ENCODE data around the gene BTG4.

The BTG4 gene

GRCh38 chr11:111479666-111480065, 32.5 kb downstream of the BTG4 start:
- DNase-seq: no peak

GRCh38 chr11:111477898-111478297, 34.3 kb downstream of the BTG4 start:
- DNase-seq: no peak

DNA sequence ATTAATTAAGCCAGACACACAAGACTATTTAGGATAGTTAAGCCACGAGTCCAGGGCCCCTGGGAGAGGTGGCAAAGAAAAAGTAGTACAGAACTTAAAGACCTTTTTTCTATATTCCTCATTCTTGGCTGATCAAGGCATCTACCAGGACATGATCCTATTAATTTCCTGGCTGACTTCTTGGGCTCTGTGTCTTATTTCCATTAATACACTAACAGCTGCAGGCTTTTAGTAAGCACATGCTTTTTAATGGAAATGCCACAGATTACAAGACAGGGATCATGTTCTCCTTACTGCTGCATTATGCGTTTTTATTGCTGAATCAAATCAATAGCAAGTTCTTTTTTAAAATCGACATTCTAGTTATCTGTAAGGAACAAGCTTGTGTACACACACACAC, 35.2 kb downstream of the BTG4 start:
- no peak for DNase-seq

DNA sequence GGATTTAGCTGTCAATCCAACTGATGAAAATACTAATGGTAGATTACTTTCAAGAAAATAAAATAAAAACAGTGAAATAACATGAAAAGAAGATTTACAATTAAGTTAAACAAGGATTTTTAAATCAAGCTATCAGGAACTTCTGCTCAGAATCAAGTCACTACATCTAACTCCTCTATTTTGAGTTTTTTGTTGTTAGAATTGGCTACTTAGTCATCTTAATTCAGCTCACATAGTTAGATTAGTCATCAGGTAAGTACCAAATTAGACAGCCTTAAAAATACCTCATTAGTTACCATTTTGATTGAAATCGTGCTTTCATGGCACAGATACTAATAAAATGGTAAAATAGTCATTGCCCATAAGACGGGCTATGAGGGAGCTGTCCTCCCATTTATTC, 35.8 kb downstream of the BTG4 start:
- no peak for DNase-seq

DNA sequence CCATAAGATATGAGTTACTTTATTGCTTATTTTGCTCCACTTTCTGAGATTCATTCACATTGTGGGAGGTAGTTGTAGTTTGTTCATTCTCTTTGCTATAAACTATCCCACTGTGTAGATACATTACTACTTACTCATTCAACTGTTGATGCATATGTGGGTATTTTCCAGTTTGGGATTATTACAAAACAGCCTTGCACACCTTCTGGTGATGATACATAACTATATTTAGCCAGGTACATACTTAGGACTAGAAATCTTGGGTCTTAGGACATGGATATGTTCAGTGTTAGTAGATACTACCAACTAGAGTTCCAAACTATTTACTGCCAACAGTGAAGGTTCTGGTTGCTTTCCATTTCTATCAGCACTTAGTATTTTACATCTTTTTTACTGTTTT, 37.8 kb downstream of the BTG4 start:
- DNase-seq: no peak

DNA sequence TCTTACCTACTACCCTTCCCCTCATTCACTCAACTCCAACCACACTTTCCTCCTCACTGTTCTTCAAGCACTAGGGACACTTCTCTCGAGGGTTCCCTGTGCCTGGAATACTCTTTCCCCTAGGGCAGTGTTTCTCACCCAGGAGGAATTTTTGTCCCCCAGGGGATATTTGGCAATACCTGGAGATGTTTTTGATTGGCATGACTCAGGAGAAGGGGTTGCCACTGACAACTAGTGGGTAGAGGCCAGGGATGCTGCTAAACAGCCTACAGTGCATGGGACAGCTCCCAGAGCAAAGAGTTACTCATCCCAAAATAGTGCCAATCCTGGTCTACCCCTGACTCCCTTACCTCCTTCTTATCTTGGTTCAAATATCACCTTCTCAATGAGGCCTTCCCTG, 40.0 kb downstream of the BTG4 start:
- no peak for DNase-seq

DNA sequence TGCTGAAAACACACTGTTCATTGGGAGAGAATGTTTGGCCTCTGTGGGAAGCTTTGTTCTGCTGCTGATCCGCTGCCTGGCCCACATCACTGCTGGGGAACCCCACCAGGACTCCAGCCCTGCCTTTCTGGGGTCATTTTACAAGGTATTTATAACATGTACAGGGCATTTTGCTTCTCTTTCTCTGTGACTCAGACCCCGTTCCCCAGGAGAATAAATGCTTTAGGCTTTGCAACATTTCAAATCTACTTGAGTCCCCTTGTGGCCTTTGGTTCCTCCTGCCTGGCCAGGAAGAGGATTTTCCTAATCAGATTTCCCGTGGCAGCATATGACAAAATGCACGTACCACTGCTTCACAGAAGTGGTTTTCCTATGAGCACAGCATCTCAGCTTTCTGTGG, 43.0 kb downstream of the BTG4 start:
- no peak for DNase-seq

DNA sequence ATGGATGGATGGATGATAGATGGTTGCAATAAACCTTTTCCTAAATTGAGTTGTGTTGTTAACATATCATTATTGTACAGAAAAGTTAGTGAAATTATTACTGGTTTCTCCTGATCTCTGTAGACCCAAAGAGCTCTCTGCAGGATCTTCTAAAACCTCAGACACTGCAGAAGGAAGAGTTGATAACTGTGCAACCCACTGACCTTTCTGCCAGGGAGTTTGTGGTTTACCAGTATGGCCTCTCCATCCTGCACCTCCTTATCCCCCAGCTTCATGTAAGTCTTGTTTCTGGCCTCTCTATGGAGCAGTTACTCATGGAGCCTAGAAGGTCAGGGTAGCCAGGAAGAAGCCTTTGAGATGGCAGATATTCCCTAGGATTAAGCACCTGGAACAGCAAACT, 45.6 kb downstream of the BTG4 start:
- no peak for DNase-seq

DNA sequence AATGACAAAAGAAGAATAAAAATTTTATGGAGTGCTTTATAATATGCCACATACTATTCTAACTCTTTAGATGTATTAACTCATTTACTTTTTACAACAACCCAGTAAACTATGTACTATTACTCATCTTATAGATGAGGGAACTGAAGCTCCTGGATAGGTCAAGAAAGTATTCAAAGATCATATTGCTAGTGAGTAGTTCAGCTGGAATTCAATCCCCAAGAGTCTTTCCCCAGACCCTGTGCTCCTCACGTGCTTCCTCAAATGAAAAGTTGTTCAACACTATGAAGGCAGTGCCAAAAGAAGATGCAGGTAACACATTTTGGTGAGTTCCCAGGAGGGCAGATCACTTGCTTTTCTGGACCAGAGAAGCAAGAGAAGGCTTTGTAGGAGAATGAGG, 46.8 kb downstream of the BTG4 start:
- DNase-seq: no peak

DNA sequence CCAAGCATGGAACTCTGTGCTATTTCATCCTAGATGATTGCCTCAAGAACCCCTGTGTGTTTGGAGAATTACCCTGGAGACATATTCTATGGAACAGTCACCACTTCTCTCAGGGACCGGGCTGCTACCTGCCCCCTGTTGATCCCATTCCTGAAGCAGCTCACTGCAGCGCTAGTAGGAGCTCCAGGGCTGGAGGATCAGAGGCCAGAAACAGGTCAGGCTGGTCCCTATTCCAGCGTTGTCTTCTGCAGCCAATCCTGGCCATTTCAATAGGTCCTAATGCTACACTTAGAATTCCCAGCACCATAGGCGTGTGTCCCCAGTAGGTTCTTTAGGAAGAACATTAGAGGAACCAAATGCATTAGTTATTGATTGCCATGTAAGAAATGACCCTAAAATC, 48.9 kb downstream of the BTG4 start:
- no peak for DNase-seq

DNA sequence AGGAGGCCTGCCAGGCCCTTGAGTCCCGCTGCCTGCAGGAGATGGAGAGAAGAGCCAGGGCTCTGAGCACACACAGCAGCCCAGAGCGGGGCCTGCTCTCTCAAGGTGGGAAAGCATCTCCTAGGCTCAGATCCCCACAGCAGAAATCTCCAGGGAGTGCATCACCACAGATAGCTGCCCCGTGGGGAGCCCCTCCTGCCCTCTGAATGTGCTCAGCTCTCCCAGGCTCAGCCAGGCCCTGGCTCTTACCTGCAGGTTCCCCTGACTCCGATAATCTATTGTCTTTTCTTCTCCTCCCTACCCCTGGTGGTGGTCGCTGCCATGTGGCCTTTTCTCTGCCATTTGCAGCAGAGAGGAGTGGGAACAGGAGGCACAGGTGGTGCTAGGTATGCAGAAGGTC, 49.9 kb downstream of the BTG4 start:
- no peak for DNase-seq

GRCh38 chr11:111461460-111462235, 50.5 kb downstream of the BTG4 start:
- DNase-seq: no peak

DNA sequence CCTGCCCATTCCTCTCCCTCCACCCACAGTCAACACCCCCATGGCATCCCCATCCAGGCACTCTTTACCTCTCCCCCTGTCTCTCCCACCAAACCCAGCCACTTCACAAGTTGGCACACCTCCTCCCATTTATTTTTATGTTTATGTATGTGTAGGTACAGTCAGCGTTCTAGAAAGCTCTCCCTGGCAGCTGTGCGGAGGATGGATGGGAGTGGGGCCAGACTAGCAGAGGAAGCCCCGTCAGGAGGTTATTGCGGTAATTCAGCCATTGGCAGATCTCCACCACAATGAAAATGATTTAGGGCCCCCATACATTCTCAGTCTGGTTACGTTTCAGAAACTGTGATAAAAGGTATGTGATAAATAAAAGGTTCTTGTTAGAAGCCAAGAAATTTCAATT, 51.3 kb downstream of the BTG4 start:
- DNase-seq: no peak

- DNase-seq: no peak
Observed at GRCh38 chr11:111460340-111460739, 51.8 kb downstream of the BTG4 start.

- DNase-seq: no peak
Observed at GRCh38 chr11:111459506-111460270, 52.5 kb downstream of the BTG4 start.

GRCh38 chr11:111457731-111458368, 54.3 kb downstream of the BTG4 start:
- no peak for DNase-seq

DNA sequence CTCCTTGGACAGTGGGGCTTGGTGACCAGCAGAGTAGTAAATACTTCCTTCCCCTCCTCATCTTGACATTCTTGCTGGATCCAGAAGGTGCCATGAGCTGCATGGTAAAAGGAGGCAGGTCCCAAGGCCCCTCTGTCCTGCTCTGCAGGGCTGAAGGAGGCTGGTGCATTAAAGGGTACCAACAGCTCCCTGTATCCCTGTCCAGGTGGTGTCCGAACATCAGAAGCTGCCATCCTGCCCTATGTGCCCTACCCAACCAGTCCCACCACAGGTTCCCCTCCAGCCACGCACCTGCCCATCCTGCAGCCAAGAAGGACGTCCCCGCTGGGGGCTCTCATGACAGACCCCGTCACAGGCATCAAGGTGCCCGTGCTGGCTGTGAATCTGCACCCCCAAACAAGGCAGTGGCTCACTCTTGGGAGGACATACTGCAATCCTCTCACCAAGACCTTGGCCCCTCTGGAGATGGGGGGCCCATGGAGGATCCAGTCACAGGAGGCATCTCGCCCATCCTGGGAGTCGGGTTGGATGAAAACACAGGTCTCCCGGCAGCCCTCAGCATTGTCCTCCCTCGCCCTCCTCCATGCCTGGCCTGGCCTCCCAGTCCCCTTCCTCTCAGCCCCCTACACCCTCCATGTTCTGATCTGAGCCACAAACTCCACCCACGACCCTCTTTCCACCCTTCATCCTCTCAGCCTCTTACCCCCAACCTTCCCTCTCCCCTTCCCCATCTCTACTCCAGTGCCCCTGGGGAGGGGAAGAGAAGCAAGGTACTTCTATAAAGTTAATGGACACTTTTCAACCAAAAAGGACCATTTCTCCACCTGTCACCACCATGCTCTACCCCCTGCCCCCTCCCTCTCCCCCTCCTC, 55.1 kb downstream of the BTG4 start:
- no peak for DNase-seq

- no peak for DNase-seq
Observed at GRCh38 chr11:111456086-111456858, 55.9 kb downstream of the BTG4 start.

DNA sequence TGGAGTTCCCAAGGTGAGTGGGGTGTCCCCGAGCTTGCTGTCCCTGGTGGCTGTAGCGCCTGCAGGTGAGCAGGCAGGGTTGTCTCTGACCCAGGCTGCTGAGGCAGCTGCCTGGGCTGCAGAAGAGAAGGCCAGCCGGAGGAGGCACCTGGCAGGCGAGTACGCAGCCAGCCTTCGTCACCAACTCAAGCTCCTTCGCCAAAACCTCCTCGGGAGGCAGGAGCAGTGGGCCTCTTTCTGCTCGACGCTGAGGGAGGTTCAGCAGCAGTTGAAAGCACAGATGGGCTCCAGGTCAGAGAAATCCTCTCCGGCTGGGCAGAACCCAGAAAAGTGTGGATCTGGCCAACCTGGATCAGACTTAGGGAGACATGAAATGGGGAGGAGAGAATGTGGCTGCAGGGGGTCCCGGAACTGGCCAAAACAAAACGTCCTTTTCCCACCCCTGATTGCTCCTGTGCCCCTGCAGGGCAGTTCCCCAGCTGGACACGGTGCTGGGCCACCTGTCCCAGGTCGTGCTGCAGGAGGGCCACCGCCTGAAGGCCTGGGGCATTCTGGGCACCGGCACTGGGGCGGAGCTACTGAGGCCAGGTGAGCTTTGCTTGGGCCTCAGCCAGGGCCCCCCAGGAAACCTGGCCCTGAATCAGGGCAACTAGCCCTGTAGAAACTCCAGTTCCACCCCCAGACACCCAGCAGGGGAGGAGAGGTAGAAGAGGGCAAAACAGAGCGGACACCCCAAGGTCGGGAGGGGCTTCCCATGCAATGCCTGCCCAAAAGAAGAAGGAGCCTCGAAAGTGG, 56.7 kb downstream of the BTG4 start:
- no peak for DNase-seq

GRCh38 chr11:111454561-111455192, 57.5 kb downstream of the BTG4 start:
- DNase-seq: peak in 2 of 6 experiments; percentile 10 to 12

All from stimulated activated naive CD4-positive, alpha-beta T cell (primary cell).